Superior temporal gyrus (tissue), 1 donor: ENCODE results near the gene NAA10.

Source experiments
- DNase-seq: peaks from one replicate; pipeline ENCODE4 v3.0.0-alpha.2; 2016; ENCODE audit errors: extremely low spot score

Gene NAA10

DNA sequence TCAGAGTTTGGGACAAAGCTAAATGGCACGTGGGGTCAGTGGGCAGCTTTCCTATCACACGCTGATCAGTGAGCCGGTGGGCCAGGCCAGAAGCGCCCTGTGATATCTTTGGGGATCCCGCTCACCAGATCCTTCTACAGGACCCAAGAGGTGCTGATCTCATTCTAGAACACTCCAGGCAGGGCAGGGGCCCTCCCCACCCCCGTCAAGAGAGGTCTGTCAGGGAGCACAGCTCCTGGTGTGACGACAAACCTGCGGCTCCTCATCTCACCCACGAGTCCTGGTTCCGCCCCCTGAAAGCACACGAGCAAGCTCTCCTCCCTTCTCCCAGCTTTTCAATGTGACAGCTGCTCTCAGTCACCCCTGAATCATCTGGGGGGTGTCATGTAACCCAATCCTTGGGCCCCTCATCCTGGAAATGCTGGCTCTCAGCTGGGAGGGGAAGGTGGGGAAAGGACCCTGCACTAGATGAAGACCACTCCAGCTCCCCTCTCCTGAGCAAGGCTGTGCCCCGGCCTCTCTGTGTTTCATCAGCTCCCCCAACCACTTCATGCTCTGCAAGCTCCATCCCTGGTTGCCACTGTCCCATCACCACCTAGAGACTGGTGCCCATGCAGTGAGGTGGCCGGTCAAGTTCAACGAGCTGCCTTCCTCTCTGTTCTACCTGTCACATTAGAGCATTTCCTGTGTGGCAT lies 32.2 kb upstream of the NAA10 start:
- no peak for DNase-seq

DNA sequence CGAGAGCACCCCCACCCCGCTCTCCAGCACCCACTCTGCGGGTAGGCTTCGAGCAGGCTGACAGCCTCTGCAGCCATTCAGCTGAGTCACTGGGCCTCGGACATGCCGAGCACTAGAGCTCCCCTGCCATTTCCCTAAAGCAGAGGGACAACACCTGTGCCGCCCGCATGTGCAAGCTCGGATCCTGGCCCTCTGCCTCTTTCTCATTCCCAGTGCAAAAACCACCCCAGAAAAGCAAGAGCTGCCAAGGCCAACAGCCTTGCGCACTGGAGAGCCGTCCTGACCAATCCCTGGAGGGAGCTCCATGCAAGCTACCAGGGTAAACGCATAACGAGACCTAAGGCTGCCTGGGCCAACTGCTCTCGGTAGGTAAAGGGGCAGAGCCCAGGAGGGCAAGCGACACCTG lies 31.4 kb upstream of the NAA10 start:
- DNase-seq, result no peak

DNA sequence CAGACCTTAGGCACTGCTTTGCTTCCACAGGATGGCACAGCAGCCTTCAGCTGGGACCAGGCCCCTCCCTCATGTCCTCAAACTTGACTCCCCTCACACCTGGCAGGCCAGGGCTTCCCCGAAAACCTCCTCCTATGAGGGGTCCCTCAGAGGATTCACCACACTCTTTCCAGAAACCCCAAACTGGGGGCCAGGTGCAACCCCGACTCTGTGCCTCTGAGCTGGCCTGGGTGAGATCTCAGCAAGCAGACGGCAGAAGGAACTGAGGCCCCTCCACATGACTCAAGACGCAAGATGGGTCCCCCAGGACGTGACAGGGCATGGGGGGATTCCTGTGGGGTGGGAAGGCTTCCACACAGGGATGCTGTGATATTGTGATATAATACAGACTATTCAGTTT lies 30.6 kb upstream of the NAA10 start:
- no peak for DNase-seq

DNA sequence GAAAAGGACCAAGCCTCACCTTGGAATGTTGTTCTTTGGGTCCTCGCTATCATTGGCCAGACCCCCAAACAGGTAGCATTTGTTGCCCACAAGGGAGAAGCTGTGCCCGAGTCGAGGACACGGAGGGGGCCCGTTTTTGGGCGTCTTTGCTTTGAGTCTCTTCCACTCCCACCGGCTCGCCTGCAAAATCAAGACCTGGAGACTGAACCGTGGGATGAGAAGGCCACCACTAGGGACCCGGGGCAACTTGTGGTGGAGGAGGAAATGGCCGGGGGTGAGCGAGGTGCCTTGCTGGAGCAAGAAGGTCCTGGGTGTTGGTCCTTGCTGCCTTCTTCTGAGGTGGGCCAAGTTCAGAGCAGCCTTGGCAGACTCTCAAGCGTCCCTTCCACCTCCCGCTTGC lies 29.3 kb upstream of the NAA10 start:
- no peak for DNase-seq

DNA sequence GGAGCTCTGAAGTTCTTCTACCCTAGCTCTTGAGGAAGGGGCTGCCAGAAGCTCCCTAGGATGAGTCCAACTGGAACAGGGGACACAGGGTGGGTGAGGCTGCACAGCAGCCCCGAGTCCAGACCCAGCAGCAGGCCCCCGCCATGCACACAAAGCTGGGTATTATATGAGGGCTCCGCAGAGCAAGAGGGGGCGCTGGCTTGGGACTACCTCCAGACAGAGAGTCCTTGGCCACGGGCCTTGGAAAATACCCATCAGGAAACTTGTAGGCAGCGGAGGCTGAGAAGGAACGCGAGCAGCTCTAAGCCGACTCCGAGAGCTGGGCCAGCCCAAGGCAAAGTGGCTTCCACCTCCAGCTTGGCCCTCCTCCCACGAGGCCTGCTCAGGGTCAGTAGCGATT lies 28.7 kb upstream of the NAA10 start:
- no peak for DNase-seq

DNA sequence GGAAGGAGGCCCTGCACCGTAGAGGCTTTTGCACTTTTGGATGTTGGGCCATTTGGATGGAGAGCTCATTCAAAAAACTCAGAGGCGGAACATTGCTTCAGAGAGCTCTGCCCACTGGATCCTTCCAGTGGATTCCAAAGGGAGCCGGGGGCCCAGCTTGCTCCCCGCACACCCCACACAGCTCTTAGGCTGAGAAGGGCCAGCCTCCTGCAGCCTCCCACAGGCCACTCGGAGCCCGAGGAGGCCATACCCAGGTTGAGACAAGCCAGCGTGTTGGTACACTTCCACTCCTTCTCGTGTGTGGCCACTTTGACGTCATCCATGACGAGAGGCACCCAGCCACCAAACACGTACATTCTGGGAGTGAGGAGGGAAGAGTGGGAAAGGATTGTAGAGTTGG lies 26.5 kb upstream of the NAA10 start:
- DNase-seq, result no peak

DNA sequence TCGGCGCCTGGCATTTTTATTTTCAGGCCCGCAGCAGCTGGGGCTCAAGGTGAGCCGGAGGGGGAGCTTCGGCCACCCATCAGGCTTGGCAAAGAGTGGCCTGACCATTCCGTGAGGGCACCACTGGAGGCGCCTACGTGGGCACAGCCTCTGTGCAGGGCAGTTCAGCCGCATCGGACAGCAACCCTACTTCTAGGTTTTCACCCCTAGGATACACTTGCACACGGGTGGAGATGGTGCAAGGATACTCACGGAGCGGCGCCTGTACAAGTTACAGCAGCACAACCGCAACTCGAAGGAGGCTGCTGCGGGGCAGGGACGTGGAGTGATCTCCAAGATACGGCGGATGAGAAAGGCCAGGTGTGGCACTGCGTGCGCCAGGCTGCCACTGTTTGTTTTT lies 25.9 kb upstream of the NAA10 start:
- DNase-seq, result no peak

DNA sequence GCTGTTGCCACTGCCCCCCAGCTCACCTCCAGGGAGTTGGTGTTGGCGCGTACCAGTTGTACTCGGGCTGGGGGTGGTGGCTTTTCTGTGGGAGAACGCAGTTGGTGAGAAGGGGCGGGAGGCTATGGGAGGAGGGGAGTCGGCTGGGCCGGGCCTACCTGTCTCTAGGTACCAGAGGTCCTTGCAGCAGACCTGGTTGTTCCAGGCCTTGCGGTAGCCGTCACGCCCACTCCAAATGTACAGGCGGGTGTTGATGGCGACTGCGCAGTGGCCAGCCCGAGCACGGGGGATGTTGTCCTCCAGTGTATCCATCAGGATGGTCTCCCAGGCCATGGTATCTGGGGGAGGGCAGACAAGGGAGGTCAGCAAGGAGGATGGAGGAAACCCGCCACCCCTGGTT lies 25.2 kb upstream of the NAA10 start:
- DNase-seq, result no peak

DNA sequence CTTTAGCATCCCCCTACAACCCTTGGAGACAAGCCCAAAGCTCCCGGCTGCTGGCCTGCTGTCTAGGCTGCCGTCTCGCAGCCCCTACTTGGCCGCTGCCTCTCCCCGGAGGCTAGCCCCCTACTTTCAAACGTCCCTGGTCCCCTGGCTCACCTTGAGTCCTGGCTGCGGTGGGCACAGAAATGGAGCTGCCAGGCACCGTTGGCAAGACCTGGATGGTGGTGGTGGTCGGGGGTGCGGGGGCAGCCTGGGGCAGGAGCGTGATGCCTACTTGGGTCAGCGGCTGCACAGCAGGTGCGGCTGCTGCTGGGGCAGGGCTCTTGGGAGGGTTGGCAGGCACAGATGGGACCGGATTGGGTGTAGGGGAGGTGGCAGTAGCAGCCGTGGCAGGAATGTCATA lies 24.8 kb upstream of the NAA10 start:
- DNase-seq, result no peak

DNA sequence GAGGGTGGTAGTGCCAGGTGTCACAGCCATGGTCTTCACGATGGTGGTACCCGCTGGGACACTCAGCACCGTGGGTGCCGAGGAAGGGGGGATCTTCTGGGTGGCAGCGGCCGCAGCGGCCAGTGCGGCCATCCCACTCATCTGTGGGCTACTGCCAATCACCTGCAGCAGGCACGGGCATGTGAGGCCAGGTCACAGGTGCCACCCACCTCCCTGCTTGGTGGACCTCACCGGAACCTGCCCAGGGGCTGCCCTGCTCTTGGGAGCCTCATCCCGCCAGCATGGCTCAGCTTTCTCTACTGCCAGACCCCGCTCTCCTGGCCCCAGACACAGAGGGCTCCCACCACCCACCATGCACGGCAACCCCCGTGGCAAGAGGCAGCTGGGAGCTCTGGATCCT lies 23.8 kb upstream of the NAA10 start:
- no peak for DNase-seq

DNA sequence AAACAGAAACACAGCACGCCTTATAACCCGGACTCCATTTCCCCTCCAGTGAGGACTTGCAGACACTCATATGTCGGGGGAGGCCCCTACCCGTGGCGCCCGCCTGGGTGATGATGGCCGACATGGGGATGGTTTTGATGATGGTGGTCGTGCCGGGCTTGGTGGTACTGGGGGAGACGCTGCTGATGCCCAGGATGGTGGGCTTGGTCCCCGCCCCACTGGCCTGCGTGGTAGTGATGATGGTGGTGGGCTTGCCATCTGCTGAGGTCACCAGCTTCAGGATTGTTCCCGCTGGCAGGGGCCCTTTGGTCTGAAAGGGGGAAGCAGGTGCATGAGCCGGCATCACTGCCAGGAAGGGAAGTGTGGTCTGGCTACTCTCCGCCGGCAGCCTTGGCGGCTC lies 22.4 kb upstream of the NAA10 start:
- DNase-seq, result no peak

DNA sequence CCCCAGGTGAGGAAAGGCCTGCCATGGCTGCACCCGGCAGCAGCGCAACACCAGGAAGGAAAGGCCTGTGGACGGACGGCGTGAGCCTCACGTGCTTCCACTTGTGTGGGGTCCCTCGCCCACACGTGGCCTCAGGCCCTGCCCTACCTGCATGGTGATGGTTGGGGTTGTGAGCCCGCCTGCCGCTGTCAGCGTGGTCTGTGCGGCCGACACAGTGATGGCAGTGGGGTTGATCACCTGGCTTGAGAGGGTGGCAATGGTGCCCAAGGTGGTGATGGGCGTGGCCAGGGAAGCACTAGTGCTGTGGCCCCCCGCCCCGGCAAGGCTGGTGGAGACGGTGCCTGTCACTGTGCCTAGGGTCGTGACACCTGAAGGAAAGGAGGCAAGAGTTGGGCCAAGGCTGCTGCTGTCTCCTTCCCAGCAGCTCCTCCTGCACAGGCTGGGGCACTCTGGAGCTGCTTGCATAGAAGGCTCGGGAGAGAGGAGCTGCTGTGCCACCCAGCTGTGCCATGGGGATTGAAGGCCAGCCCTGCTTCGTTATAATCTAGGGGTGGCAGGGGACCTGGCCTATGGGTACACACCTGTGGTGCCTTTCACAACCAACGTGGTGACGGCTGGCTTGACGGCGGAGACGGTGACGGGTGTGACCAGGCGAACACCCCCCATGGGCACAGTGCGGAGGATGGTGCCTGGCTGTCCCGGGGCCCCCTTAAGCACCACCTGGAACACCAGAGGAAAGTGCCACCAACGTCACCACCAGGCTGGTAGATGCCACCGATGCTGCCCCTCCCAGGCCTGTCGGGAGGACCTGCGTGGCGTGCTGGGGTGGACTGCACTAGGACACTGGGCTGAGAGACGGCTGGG lies 21.4 kb upstream of the NAA10 start:
- no peak for DNase-seq

DNA sequence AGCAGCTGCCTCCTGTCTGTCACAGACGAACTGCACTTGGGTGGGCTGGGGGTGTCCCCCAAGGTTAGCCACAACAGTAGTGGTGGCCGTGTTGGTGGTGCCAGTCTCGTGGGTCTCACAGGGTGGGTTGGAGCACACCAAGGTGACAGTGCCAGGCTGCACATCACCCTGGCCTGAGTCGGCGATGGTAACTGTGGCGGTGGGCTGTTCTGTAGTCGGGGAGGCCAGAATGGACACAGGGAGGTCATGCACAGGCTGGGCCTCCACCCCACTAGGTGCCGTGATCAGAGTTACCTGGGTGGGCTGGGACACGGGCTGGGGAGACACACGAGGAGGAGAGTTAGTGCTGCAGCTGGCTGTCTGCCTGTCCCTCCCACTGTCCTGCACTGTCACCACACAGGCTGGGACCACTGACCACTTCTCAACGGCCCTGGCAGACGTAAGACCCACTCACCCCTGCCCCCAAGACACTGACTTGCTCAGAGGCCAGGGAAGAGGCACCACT lies 20.4 kb upstream of the NAA10 start:
- no peak for DNase-seq

DNA sequence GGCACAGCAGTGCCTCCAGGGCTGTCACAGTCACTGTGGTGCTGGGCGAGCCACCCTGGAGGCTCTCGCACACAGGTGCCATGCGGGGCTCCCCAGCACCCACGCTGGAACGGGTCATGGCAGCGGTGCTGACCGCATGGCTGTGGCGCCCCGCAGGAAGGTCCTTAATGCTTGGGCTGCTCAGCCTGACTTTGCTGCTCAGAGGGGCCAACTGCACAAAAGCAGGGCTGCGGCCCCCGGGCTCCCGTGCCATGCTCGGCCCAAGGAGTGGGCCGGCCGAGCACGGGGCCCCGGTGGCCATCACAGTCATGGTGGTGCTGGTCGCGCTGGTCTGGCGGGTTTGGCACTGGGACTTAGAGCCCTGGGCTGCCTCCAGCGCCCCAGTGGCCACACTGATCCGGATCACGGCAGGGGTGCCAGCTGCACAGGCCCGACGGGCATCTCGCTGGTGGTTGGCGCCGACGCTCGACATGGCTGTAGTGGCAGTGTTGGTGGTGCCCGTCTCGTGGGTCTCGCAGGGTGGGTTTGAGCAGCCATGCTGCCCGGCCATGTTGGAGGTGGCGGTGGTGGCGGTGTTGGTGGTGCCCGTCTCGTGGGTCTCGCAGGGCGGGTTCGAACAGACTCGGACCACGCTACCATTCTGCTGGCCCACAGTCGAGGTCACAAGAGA lies 19.9 kb upstream of the NAA10 start:
- no peak for DNase-seq

DNA sequence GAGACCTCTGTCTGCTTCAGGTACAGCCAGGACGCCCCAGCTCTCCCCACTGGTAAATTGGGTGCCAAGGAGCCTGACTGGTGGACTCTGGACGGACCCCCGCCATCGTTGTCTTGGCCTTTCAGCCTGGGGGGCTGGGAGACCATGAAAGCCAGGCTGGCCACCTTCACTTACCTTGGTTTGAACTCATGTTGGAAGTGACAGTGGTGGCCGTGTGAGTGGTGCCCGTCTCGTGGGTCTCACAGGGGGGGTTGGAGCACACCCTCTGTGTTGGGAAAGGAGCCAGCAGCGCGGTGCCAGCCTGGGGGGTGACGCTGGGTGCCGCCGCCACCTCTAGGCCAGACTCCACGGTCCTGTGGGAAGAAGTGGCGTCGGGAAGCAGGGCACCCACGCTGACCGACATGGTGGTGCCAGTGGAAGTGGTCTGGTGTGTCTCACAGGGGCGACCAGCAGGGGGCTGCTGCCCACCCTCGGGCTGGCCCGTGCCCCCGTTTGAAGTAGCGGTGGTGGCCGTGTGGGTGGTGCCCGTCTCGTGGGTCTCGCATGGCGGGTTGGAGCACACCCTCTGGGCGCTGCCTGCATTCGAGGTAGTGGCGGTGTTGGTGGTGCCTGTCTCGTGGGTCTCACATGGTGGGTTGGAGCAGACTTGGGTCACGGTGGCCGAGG lies 19.2 kb upstream of the NAA10 start:
- no peak for DNase-seq

DNA sequence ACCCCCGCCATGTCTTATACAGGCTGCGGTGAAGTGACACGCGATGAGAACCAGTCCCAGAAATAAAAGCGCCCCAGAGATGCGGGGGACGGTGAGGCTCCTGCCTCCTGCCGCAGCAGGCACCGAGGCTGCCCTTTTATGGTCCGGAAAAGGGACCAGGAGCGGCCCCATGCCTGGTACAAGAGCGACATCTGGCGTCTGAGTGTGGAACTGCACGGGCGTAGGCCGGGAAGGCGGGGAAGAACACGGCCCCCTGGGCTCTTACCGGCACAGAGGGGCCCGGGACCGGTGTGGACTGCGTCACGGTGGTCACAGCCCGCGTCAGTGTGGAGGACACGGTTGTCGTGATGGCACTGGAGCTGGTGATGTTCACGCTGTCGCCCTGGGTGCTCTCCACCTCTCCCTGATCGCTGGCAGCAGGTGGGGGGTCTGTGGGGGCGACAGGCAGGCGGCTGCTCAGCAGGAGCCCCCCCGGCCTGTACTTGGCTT lies 18.5 kb upstream of the NAA10 start:
- DNase-seq, result peak; percentile 71

DNA sequence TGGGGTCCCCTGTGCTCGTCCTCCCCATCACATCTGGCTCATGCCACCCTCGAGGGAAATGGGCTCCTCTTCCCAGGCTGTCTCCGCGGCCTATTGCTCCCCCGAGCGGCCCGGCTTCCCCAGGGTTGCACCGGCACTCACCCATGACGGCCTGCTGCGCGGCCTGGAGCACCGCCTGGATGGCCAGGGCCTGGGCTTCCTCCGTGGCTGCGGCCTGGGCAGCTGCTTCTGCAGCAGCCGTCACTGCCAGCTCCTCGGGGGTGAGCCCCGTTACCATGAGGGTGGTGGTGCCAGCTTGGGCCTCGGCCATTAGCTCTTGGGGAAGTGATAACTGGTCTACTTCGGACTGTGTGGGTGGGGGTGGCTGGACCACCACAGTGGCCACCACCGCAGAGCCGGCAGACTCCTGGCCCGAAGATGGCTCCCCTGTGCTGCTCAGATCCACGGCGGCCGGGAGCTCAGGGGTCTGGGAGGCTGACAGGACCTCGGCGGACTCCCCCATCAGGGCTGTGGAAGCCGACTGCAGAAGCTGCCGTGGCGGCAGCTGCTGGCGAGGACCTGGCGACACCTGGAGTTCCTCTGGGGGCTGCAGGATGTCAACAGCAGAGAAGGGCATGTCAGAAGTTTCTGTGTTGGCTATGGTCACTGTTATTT lies 17.7 kb upstream of the NAA10 start:
- DNase-seq, result no peak

DNA sequence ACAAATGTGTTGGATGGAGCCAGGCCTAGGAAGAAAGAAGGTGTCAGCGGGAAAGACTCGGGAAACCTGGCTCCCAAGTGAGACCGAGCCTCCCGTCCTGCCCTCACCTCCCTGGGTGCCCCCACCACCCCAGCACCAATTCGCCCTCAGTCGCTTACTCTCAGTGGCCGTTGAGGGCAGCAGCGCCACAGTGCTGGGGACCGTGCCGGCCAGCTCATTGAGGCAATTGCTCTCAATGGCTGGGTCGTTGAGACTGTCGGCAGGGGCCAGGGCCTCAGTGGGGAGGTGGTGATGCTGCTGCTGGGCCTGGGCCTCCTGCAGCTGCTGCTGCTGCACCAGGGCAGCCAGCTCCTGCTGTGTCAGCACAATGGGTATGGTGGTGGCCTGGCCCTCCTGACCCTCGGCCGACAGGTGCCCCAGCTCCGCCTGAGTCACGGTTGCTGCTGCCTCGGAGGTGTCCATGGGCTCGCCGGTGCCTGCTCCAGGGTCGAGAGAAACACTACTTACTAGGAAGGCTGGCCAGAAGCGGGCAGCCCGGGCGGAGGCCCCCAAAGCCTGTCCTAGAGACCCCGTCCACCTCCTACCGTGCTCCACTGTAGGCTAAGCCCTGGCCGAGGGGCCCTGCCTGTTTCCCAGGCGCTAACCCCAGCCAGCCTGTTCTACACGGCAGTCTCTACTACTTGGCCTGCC lies 17.0 kb upstream of the NAA10 start:
- no peak for DNase-seq

DNA sequence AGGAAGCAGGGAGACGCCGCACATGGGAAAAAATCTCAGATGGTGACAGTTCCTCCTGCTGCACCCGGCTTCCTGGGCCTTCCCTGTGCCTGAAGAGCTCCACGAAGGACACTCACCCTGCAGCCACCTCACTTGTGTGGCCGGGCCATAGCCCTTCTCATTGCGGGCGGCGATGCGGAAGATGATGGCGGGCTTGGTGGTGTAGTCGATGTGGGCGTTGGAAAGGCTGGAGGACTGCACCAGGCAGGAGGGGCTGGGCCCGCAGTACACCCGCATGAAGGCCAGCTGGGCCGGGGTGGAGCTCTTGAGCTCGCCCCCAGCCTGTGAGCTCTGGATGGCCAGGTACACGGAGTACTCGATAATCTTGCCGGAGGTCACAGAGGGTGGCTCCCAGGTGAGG lies 15.3 kb upstream of the NAA10 start:
- DNase-seq, result no peak

DNA sequence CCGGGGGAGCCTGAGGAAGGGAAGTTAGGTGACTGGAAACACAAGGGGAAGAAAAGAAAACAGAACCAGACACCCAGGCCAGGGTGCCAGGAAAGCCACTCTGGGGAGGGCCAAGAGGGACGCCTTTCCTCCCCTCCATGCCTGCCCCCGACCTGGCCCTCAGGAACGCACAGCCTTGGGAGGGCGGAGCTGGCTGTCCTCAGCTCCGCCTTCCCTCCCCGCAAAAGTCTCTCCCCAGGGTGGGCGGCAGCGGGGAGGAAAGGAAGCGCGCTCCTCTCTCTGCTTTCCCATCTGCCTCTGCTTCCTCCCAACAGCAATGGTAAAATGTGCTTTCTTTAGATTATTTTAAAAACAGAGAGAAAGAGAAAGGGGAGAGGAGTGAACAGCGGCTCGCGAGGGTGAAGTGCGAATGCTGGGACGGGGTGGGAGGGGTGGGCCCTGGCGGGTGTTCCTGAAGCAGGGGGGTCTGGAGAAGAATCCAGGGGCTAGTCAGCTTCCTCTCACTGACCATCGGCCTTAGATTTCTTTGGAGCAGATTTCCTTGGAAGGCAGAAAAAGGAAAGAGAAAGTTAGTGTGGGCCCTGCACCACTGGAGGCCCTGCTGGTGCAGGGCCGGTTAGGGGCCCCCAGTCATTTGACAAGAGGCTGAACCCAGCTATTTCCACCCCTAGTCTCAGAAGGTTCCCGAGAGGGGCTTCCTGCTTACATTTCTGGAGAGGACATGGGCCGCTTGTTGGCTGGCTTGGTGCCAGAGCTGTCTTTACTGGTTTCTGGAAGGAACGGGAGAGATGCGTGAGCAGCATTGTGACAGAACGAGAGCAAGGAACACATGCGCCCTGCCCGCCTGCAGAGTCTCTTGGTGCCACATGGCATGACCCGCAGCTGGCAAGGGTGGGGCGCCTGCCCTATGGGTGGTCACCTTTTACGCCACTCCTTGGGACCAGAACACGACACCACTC lies 14.3 kb upstream of the NAA10 start:
- DNase-seq, result no peak
